Heart right ventricle (tissue), 16 donors: ENCODE results near the gene SAMD7. TPM values are rescaled to one million over a fixed set of nuclear protein-coding genes. Genes with fewer than 3 reads are reported as not detected.

Experiments used
- ATAC-seq, 8 donors: fragments of 200-7000 bp; cut with Tn5 transposase; one replicate each; pipeline ENCODE4 v1.9.1; 2020; ENCODE audit warnings: mild to moderate bottlenecking in 8 of 8, moderate library complexity in 8 of 8, moderate number of reproducible peaks in 1 of 8
- DNase-seq, 2 donors: peaks; one replicate each; pipeline ENCODE4 v3.0.0-alpha.2; 2020
- H3K27ac ChIP-seq, 10 donors: fragments of 200-600 bp; sonication (generic) in 2 of 10; one replicate each; pipeline versions ENCODE4 v1.5.0 to v1.8.0; 2020 to 2022; ENCODE audit warnings: mild to moderate bottlenecking in 3 of 10
- H3K27me3 ChIP-seq, 7 donors: fragments of 200-600 bp; one replicate each; pipeline ENCODE4 v1.8.0; 2021 to 2022; ENCODE audit warnings: mild to moderate bottlenecking in 2 of 7
- H3K36me3 ChIP-seq, 9 donors: fragments of 200-600 bp; sonication (generic) in 1 of 9; one replicate each; pipeline versions ENCODE4 v1.5.0 to v1.8.0; 2020 to 2022; ENCODE audit warnings: mild to moderate bottlenecking in 2 of 9
- H3K4me1 ChIP-seq, 9 donors: fragments of 200-600 bp; sonication (generic) in 1 of 9; one replicate each; pipeline versions ENCODE4 v1.5.0 to v1.8.0; 2020 to 2022; ENCODE audit warnings: mild to moderate bottlenecking in 4 of 9
- H3K4me3 ChIP-seq, 10 donors: fragments of 200-600 bp; sonication (generic) in 2 of 10; one replicate each; pipeline versions ENCODE4 v1.5.0 to v1.8.0; 2020 to 2022; ENCODE audit warnings: mild to moderate bottlenecking in 7 of 10, moderate library complexity in 2 of 10
- H3K9me3 ChIP-seq, 11 donors: fragments of 200-600 bp in 10 of 11; sonication (generic) in 2 of 11; one replicate each; pipeline versions ENCODE4 v1.5.0 to v1.8.0; 2013 to 2022; ENCODE audit warnings: mild to moderate bottlenecking in 2 of 11, control low read depth in 1 of 11, moderate library complexity in 1 of 11
- WGBS, 2 donors: extraction: QIAGEN DNeasy Blood & Tissue Kit; methylation state at CpG; one replicate each; pipeline ENCODE4 v1.1.7; 2013; ENCODE audit warnings: inconsistent platforms in 1 of 2; 5-methylcytosine and 5-hydroxymethylcytosine counted together
- intact Hi-C, 10 donors: fragments of 100-400 bp; cut with DNase I; formaldehyde crosslinking; loops; one replicate each; pipeline versions ENCODE4 v1.11.1 to v1.14.2; 2022
- polyA plus RNA-seq, 2 donors: library from polyadenylated mRNA; stranded (reverse); fragments of 200-250 nt; gene quantifications; one replicate each; pipeline ENCODE4 v1.2.3, GENCODE V29; 2013
- total RNA-seq, 10 donors: library from RNA; stranded (reverse); fragmentation: NEBNext Ultra II Directional in 3 of 10; extraction: Animal tissue kit (Norgen Biotek cat#: 25700) in 3 of 10; gene quantifications; one replicate each; pipeline versions ENCODE4 v1.2.1 to v1.2.4, GENCODE V29; 2021 to 2023
- TF ChIP-seq, protein P1 (sequence below), 9 donors: fragments of 200-600 bp; sonication (generic) in 2 of 9; IDR thresholded peaks; one replicate each; pipeline versions ENCODE4 v1.5.0 to v1.8.0; 2021 to 2022; ENCODE audit warnings: antibody characterized with exemption in 9 of 9, mild to moderate bottlenecking in 5 of 9, moderate library complexity in 1 of 9
- donor health status: Arrhythmogenic right ventricular cardiomyopathy.
- donor health status: ischemic (EF 13 %, LVEDD 7.1; RV severe dilation, severe dysfunction).
- donor health status: healthy with polysubstance abuse.
- donor health status: DM: no; HTN: yes; CAD: no.
- donor health status: DM: no; HTN: no; CAD: no.
- donor health status: ischemic (EF 25% LVEDD 6.9; RV normal size, moderate dysfunction).
- donor health status: ischemic (EF 25% LVEDD 5.7; RV mildly dilated, moderate dysfunction).
- donor health status: healthy.
- donor health status: DM: yes; HTN: yes; CAD: no.
- donor health status: Ischemic cardiomyopathy.
- donor health status: ischemic (EF 35%, LVEDD 5.7; RV mildly dilated, moderate dysfunction).
- donor health status: nonischemic (EF 11% LVEDD 7.7; RV severe dilation, severe dysfunction).
- donor health status: DM: yes; HTN: yes; CAD: no.
- donor health status: PGD.
- donor health status: ischemic (EF 29% LVEDD 5.4; RV normal size, mild dysfunction).
- donor health status: nonischemic (EF 23%, LVEDD 6.1; RV moderate dilation, normal function).

SAMD7 gene
- total and polyA plus RNA-seq, 12 donors: 0.17 TPM; not detected in 11

GRCh38 chr3:169939320-169939719 is 27.9 kb downstream of the SAMD7 start:
- DNase-seq: no peak
- H3K27me3 ChIP-seq: peaks cover 0 to 6% (median 2%) of the 10 kb centered on the region in 7 donors

DNA sequence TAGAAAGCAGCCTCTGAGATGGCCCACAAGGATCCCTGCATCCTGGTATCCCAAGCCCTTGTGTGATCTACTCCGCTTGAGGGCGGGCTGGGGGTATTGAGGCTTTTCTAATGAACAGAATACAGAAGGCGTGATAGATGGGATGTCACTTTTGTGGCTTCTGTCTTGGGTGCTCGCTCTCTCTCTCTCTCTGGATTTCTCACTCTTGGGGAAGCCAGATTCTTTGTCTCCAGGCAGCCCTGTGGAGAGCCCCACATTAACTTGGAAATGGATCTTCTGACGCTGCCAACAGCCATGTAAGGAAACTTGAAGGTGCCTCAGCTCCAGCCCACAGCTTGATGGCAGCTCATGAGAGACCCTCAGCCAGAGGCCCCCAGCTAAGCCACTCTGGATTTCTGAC is 28.4 kb downstream of the SAMD7 start:
- DNase-seq (no peak), ATAC-seq (no peak)
- H3K27ac ChIP-seq: no peak overlapping the region
- 88 to 91% methylated on average over 5 of the region's 5 CpGs for WGBS, 2 donors
- intact Hi-C loops: no loop called here
- TF ChIP-seq, protein P1, sequence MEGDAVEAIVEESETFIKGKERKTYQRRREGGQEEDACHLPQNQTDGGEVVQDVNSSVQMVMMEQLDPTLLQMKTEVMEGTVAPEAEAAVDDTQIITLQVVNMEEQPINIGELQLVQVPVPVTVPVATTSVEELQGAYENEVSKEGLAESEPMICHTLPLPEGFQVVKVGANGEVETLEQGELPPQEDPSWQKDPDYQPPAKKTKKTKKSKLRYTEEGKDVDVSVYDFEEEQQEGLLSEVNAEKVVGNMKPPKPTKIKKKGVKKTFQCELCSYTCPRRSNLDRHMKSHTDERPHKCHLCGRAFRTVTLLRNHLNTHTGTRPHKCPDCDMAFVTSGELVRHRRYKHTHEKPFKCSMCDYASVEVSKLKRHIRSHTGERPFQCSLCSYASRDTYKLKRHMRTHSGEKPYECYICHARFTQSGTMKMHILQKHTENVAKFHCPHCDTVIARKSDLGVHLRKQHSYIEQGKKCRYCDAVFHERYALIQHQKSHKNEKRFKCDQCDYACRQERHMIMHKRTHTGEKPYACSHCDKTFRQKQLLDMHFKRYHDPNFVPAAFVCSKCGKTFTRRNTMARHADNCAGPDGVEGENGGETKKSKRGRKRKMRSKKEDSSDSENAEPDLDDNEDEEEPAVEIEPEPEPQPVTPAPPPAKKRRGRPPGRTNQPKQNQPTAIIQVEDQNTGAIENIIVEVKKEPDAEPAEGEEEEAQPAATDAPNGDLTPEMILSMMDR (IDR thresholded peaks at IDR 0.05): no peak
- peaks cover 0 to 6% (median 2%) of the 10 kb centered on the region in 7 donors for H3K27me3 ChIP-seq
- H3K36me3 ChIP-seq: no peaks in the 10 kb centered on the region
- peaks cover 0 to 6% (median 0%) of the 10 kb centered on the region in 9 donors for H3K4me1 ChIP-seq
- no peaks in the 10 kb centered on the region for H3K9me3 ChIP-seq
- no peak overlapping the region for H3K4me3 ChIP-seq

More at GRCh38 chr3:169939320-169939719, 27.9 kb downstream of the SAMD7 start:
- no peaks in the 10 kb centered on the region for H3K9me3 ChIP-seq
- H3K4me1 ChIP-seq: peaks cover 0 to 3% (median 0%) of the 10 kb centered on the region in 9 donors
- H3K4me3 ChIP-seq: no peak overlapping the region
- intact Hi-C loops: no loop called here
- TF ChIP-seq, protein P1 (IDR thresholded peaks at IDR 0.05): no peak
- ATAC-seq: no peak
- no peaks in the 10 kb centered on the region for H3K36me3 ChIP-seq
- WGBS, 2 donors: 17 to 23% methylated on average over 1 of the region's 1 CpG
- no peak overlapping the region for H3K27ac ChIP-seq

- DNase-seq (no peak), ATAC-seq (no peak)
- H3K4me3 ChIP-seq: no peak overlapping the region
- no peak overlapping the region for H3K27ac ChIP-seq
- TF ChIP-seq, protein P1 (IDR thresholded peaks at IDR 0.05): no peak
- H3K4me1 ChIP-seq: peaks cover 0 to 14% (median 0%) of the 10 kb centered on the region in 9 donors
- WGBS, 2 donors: 65 to 70% methylated on average over 6 of the region's 6 CpGs
- H3K9me3 ChIP-seq: no peaks in the 10 kb centered on the region
- no peaks in the 10 kb centered on the region for H3K36me3 ChIP-seq
- peaks cover 0 to 6% (median 2%) of the 10 kb centered on the region in 7 donors for H3K27me3 ChIP-seq
- intact Hi-C loops: no loop called here
These were observed 29.3 kb downstream of the SAMD7 start for GRCh38 chr3:169940470-169941181.

DNA sequence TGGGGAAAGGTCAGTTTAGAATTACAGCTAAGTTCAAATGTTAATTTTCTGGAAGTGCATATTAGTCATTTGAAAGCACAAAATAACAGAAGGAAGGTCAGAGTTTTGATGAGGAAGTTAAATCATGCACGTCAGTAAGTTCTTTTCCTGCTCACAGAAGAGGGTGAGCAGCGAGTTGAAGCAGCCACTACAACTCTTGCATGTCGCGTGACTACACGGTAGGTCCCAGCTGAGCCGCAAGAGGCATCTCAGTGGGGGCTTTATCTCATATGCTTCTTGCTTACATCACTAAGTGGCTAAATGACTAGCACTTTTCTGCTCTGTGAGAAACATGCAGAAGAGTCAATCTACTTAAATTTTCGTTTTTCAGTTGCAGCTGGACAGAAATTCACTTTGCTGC is 33.9 kb downstream of the SAMD7 start:
- intact Hi-C loops: no loop called here
- DNase-seq: no peak
- peak overlapping the region in 1 of 10 donors; percentile 75 for H3K27ac ChIP-seq
- peaks cover 0 to 6% (median 0%) of the 10 kb centered on the region in 7 donors for H3K27me3 ChIP-seq
- WGBS, 2 donors: 60 to 61% methylated on average over 7 of the region's 7 CpGs
- TF ChIP-seq, protein P1 (IDR thresholded peaks at IDR 0.05): no peak
- peaks cover 0 to 16% (median 0%) of the 10 kb centered on the region in 9 donors for H3K4me1 ChIP-seq
- peak in 5 of 8 donors; percentile 49 to 70 (median 64) for ATAC-seq
- no peaks in the 10 kb centered on the region for H3K9me3 ChIP-seq
- no peaks in the 10 kb centered on the region for H3K36me3 ChIP-seq
- no peak overlapping the region for H3K4me3 ChIP-seq
